ENCODE data around the gene ACACB. TPM values are rescaled to one million over a fixed set of nuclear protein-coding genes. Genes with fewer than 3 reads are reported as not detected.
A peak's percentile ranks its signal among the peaks of the same experiment; 100 is the strongest.

Gene ACACB
- total RNA-seq, 1 experiment from 2014 or later: 2.2 TPM

DNA sequence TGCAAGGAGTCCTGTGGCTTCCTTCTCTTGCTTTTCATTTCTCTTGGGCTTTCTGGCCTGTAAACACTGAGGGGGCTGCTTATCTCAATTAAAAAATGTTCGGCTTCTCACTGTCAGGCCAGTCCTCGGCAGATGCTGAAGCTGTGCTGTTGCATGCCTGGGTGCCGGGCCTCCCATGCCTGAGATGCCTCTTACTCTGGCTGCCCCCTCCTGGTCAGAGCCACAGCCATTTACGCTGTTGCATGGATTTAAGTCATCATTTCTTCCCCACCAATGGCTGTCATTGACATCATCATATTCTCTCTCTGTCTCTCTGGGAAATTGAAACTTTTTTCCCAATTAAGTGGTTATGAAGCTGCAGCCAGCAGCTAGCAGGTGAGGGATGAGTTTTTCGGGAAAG lies 139.0 kb downstream of the ACACB start:
- no peak for DNase-seq (ENCODE audit: low spot score)

DNA sequence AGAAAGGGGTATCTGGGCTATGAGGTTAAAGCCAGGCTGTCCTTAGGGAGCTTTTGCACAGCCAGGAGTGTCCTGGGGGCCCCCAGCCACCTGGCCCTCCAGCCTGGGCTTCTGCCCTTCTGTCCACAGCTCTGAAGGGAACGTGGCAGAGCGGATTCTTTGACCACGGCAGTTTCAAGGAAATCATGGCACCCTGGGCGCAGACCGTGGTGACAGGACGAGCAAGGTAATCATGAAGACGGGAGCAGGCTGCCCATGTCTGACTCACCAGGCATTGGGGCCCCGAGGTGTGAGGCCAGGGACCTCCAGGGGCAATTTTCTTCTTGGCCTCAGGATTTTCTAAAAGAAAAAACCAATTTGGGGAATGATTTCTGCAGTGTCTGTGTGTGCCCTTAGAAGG lies 139.6 kb downstream of the ACACB start:
- DNase-seq (ENCODE audit: low spot score): no peak

DNA sequence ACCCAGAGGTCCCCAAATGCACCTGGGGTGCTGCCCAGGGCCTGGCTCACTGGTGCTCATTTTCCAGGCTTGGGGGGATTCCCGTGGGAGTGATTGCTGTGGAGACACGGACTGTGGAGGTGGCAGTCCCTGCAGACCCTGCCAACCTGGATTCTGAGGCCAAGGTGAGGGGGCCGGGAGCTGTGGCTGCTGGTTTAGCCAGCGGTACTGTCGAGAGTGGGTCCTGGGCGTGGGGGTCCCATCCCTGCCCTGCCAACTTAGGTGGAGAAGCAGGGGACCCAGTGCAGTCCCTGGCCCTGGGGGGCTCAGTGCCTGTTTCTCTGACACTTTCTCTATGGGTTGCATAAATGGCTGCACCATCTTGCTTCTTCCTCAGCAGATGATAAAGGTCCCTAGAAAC lies 141.8 kb downstream of the ACACB start:
- DNase-seq (ENCODE audit: low spot score): no peak

DNA sequence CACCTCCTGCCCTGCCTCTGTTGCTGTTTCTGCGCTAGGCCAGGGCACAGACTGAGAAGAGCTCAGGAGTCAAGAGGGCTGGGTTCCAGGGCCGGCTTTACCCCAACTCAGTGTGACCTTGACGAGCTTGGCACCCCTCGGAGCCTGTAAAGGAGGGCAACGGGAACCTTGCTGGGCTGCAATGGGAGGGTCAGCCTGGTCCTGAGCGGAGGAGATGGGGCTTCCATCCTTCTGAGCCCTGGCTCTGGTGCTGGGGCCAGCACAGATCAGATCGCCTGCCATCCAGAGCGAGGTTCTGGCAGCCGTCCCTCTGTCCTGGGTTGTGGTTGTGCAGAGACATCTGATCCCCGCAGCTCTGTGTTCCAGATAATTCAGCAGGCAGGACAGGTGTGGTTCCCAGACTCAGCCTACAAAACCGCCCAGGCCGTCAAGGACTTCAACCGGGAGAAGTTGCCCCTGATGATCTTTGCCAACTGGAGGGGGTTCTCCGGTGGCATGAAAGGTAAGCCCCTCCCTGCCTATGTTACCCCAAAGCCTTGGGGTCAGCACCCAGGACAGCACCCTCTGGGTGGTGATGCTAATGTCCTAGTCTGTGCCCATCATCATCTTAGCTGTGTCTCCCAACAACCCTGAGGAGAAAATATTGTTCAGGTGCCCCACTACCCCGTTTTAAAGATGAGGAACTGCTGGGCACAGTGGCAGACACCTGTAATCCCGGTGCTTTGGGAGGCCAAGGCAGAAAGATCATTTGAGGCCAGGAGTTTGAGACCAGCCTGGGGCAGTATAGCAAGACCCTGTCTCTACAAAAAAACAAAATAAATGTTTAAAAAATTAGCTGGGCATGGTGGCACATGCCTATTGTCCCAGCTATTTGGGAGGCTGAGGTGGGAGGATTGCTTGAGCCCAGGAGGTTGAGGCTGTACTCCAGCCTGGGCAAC lies 142.5 kb downstream of the ACACB start:
- DNase-seq (ENCODE audit: low spot score): no peak

DNA sequence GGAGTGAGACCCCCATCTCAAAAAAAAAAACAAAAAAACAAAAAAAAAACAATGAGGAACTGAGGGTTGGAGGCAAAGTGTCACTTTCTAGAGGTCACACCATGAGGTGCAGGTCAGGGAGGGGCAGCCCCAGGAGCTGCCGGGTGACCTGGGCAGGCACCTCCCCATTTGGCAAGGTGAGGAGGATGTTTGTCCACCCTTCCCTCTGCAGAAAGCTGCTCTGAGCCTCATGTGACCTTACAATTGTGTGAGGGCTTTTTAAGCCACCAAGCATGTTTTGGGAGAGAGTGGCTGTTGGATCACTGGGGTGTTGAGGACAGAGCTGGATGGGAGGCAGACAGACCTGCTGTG lies 143.1 kb downstream of the ACACB start:
- DNase-seq (ENCODE audit: low spot score): no peak

DNA sequence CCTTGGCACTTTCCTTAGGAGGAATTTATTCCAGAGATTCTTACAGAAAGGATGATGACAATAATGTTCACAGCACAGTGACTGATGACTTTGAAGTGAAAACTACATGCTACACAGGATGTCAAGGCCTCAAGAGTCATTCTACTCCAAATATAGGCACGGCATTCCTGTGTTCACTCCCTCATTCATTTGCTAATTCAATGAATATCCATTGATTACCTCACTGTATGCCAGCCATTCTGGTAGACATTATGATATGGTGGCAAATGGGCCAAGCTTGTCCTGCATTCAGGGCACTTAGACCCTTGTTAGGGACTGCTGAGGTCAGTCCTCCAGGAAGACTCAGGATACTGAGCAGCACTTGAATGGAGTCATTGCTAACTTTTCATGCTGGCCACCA lies 144.7 kb downstream of the ACACB start:
- no peak for DNase-seq (ENCODE audit: low spot score)

DNA sequence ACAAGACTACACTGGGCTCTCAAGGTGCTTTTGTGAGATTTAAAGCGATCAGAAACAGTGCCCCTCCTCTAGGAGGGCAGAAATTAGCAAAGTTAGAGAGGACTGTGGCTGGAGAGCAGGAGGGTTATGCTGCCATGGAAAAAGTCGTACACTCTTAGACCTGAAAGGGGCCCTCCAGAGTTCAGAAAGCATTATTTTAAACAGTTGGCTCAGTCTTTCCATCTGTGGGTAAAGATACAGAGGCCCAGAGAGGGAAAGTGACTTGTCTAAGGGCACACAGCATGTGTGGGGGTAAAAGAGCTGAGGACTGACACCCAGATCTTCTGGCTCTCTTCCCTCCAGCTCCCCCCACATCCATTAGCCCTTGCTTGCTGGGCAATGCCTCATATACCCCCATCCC lies 145.6 kb downstream of the ACACB start:
- no peak for DNase-seq (ENCODE audit: low spot score)

DNA sequence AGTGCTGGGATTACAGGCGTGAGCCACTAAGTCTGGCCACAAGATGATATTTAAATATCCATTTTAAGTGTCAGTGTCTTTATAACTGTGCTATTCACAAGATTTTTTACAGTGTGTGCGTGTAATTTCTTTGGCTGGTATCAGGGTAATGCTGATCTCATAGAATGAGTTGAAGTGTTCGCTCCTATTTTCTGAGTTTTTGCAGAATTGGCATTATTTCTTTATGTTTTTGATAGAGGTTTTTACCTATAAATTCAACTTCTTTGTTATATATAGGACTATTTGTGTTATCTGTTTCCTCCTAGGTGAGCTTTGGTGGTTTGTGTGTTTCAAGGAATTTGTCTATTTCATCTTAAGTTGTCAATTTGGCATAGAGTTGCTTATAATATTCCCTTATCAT lies 147.1 kb downstream of the ACACB start:
- no peak for DNase-seq (ENCODE audit: low spot score)

DNA sequence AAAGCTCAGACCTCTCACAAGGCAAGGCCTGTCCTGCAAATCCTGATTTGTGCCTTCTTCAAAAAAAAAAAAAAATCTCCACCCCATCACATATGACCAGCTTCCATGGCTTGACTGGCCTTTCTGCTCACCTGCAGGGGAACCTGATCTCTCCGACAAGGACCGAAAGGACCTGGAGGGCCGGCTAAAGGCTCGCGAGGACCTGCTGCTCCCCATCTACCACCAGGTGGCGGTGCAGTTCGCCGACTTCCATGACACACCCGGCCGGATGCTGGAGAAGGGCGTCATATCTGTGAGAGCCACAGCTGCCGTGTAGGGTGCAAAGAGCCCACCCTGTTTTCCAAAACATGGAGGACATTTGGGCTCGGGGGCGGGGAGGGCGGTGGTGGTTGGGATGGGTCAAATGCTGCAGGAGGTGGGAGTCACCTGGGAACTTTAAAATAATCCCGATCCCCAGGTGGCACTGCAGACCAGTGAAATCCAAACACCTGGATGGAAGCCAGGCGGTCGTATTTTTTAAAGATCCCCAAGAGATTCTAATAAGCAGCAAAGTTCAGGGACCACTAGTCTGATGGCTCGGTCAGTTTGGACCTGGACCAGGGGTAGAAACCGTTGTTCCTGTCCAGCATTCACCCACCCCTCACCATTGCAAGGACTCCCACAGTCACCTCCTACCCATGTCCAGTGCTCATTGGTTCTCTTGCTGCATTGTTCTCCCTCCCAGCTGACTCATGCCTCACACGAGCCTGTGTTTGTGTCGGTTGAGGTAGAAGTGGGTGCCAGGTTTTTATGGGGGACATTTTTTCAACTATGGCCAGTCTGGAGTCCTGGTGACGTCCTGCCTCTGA lies 147.9 kb downstream of the ACACB start:
- peak; percentile 67 for DNase-seq (ENCODE audit: low spot score)

DNA sequence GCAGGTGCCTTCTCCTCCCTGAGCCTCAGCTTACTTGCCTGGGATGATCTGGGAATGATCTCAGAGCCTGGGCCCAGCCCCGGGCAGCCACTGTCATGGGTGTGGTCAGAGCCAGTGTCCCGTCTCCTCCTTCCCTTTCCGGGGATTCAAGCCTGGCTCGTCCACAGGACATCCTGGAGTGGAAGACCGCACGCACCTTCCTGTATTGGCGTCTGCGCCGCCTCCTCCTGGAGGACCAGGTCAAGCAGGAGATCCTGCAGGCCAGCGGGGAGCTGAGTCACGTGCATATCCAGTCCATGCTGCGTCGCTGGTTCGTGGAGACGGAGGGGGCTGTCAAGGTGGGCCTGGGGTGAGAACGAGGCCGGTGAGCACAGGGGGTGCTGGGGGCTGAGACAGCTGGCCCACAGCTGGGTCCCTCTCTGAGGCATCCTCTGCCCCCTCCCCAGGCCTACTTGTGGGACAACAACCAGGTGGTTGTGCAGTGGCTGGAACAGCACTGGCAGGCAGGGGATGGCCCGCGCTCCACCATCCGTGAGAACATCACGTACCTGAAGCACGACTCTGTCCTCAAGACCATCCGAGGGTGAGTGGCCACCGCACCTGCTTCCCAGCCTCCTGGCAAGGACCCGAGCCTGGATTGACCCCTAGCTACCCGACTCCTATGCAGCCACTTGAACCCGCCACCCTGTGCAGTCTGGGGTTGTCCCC lies 148.7 kb downstream of the ACACB start:
- DNase-seq (ENCODE audit: low spot score): no peak

DNA sequence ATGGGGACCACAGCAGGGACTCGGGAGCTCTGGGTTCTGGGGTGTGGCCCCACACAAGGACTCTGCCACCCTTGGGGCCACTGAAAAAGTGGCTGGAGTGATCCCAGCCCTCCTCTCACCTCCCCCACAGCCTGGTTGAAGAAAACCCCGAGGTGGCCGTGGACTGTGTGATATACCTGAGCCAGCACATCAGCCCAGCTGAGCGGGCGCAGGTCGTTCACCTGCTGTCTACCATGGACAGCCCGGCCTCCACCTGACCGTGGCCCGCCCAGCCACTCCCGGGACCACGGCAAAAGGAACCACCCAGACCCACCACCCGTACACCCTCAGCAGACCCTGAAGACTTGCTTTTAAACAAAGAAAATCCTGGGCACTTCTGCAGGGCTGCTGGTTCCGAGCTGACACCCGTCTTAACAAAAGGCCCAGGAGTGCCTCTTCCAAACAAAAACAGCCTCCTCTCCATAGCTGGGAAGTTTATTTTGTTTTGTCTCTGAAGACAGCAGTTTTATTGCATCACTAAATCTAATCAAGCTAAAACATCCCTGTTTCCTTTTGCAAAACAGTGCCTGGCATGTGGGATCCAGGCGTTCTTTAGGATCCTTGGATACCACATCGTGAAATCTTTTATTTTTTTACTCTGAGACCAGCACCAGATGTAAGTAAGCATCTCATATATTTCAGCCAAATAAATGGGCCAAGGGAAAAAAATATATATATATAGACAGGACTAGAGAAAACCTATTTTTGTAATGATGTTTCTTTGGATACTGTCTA lies 149.9 kb downstream of the ACACB start:
- no peak for DNase-seq (ENCODE audit: low spot score)

DNA sequence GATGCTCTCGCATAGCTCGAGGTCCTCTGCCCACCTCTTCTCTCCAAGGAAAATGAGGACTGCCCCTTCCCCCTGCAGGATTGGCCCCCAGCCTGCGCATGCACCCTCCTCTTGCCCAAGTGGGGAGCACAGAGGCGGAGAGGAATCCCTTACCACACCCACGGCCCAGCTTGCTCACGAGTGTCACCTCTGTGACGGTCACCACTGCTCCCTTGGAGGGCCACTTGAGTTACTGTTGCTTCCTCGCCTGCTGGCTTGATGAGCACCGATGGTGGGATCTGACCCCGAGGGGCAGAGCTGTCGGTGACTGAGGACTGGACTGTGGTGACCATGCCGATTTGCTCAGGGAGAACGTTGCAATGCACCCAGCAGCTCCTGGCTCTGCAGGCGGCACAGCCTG lies 151.0 kb downstream of the ACACB start:
- no peak for DNase-seq (ENCODE audit: low spot score)

DNA sequence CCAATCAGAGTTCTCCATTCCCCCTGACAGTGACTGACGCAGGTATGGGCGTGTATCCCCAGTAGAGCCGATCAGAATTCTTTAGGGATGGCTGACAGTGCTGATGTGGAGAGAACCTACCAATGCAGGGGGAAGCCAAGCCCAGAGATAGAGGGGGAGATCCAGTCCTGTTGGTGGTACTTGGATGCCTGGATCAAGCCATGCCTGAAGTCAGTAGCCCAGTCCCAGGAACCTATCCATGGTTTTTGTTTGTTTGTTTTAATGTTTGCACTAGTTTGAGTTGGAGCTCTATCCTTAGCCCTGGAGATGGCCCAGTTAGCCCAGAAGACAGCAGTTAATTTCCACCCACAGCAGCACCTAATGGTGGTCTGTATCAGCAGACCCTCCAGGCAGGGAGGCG lies 152.5 kb downstream of the ACACB start:
- DNase-seq (ENCODE audit: low spot score): no peak

DNA sequence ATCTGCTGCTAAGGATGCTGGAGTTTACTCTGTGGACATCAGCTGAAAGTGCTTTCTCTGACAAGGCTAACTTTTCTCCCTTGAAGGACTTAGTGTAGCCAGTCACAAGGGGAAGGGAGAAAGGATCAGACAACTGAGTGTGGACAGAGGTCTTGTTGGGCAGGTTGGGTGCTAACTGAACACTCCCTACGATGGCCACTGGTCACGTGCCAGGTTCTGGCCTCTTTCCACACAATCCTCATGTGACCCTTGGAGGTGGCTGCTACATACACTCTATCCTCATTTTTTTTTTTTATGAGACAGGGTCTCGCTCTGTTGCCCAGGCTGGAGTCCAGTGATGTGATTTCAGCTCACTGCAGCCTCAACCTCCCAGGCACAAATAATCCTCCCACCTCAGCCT lies 153.0 kb downstream of the ACACB start:
- DNase-seq (ENCODE audit: low spot score): no peak

DNA sequence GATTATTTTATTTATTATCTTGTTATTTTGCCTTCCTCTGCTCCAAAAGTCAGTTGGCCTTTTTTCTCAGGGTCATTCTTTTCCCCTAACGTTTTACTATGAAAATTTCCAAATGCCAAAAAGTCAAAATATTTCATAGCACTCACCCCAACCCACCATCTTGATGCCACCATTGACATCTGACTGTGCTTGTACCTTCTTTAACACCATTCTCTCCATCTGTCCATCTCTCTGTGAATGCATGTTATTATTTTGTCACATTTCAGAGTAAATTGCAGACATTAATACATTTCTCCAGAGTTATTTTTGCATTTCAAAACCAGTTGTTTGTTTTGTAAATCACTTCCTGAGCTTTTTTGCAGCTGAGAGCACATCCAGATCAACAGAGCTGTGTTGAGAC lies 154.1 kb downstream of the ACACB start:
- no peak for DNase-seq (ENCODE audit: low spot score)

DNA sequence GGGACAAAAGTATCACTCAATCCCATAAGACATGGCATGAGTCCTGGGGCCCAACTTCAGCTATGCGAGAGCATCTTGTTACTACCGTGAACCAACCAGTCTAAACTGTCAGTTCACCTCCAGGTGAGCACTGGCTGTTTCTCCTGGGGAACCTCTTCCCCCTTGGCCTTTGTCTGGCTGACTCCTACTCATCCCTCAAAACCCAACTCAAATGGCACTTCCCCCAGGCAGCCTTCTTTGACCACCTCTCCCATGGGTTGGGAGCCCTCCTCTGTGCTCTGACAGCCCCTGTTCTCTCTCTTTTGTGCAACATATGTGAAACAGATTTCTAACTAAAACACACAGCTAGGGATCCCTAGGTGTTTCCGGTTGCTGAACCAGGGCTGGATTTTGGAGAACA lies 155.0 kb downstream of the ACACB start:
- DNase-seq (ENCODE audit: low spot score): no peak

DNA sequence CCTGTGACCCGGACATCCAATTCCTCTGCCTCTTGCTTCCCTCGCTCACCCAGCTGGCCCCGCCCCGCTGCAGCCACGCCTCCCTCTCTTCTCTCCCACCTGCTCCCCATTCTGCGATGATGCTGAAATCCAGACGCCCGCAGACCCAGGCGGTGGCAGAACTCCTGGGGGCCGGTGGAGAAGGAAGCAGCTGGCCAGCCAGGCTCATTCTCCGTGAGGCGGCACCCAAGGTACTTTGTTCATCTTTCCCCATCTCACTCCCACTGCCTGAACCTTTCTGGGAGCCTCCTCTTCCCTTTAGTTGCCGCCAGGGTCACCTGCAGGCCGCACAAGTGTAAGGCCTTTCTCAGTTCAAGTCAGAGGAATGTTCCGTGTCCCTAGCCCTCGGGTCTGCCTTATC lies 157.0 kb downstream of the ACACB start:
- DNase-seq (ENCODE audit: low spot score): no peak

DNA sequence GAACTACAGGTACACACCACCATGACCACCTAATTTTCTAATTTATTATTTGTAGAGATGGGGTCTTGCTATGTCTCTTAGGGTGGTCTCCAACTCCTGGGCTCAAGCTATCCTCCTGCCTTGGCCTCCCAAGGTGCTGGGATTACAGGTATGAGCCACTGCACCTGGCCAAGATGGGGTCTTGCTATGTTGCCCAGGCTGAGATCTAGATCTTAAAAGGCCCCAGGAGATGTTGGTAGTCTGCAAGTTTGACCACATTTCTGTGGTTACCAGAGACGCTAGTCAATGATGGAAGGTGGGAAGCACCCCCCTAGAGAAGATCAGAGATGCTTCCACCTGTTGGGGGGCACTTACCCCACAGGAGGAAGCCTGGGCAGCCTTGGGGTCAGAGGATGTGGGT lies 158.0 kb downstream of the ACACB start:
- DNase-seq (ENCODE audit: low spot score): no peak

DNA sequence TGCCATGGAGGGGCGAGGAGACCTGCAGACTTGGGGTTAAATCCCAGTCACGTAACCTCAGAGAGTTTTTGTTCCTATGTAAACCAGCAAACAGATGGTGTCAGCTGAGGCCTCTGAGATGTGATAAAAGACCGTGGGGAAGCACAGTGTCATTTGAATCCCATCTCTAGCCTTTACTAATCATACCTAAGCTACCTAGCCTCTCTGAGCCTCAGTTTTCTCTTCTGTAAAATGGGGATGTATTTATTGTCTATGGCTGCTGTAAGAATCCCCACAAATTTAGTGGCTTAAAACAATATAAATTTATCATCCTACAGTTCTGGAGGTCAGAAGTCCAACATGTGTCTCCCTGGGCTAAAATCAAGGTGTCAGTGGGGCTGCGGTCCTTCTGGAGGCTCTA lies 158.8 kb downstream of the ACACB start:
- no peak for DNase-seq (ENCODE audit: low spot score)

DNA sequence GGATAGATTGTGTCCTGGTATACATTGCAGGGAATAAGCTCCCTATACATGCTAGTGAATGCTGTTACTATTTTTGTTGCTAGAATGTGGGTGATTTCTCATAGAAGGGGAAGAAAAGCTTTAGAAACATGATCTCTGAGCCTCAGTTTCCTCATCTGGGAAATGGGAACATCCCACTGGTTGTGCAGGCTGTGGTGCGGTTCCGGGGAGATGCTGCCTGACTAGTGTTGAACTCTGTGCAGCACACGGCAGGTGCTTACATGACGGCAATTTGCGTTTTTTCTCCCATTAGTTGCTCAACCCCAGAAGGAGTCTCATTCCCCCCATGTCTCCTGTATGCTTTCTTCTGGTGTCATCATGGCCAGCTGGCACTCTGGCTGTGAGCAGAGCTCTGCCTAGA lies 159.8 kb downstream of the ACACB start:
- no peak for DNase-seq (ENCODE audit: low spot score)

DNA sequence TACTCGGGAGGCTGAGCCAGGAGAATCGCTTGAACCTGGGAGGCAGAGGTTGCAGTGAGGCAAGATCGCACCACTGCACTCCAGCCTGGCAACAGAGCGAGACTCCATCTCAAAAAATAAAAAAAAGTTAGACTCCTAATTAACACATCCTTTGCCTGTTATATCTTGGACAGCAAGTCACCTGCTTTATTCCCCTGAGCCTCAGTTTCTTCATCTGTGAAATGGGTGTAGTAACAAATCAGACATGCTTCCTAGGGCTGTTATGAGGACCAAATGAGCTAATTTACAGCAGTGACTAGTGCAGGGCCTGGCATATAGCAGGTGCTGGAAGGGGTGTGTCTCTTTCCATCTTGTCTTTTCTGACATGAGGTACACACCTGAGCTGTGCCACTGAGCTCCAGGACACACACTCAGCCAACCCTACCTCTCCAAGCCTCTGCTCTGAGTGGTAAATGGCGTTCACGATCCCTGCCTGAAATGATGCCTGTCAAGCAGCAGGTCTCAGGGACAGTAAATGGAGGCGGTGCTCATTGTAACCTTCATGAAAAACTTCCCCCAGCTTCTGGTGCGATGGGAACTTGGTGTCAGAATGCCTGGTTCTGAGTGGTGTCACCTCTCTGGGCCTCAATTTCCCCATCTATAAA lies 161.0 kb downstream of the ACACB start:
- no peak for DNase-seq (ENCODE audit: low spot score)

All from H4 (cell line).